Subcutaneous abdominal adipose tissue (tissue), 5 donors: ENCODE measurements around the gene FMNL3.

Experiments used
- H3K27ac ChIP-seq: one replicate; pipeline ENCODE4 v1.7.0; 2013; ENCODE audit warnings: low read depth, mild to moderate bottlenecking, inconsistent platforms, low read length, moderate library complexity
- H3K27me3 ChIP-seq, 5 donors: one replicate each; pipeline ENCODE4 v1.7.0; 2013; ENCODE audit warnings: low read length in 5 of 5, inconsistent platforms in 1 of 5; ENCODE audit not compliant: control insufficient read depth in 5 of 5, insufficient read depth in 4 of 5
- H3K36me3 ChIP-seq, 5 donors: one replicate each; pipeline ENCODE4 v1.7.0; 2013; ENCODE audit warnings: low read length in 5 of 5; ENCODE audit not compliant: control insufficient read depth in 5 of 5, insufficient read depth in 5 of 5
- H3K4me1 ChIP-seq, 5 donors: one replicate each; pipeline ENCODE4 v1.7.0; 2013; ENCODE audit warnings: low read length in 5 of 5, mild to moderate bottlenecking in 3 of 5, moderate library complexity in 1 of 5; ENCODE audit not compliant: control insufficient read depth in 5 of 5, insufficient read depth in 5 of 5
- H3K4me3 ChIP-seq, 5 donors: one replicate each; pipeline ENCODE4 v1.7.0; 2013; ENCODE audit warnings: low read length in 5 of 5, low read depth in 1 of 5
- H3K9ac ChIP-seq, 5 donors: one replicate each; pipeline ENCODE4 v1.7.0; 2013; ENCODE audit warnings: low read length in 5 of 5, mild to moderate bottlenecking in 4 of 5, moderate library complexity in 3 of 5
- H3K9me3 ChIP-seq, 5 donors: one replicate each; pipeline ENCODE4 v1.7.0; 2013; ENCODE audit warnings: low read length in 5 of 5; ENCODE audit not compliant: control insufficient read depth in 5 of 5
- donor health status: healthy.
- donor health status: healthy.
- donor health status: healthy.
- donor health status: healthy.
- donor health status: healthy.

FMNL3 gene, protein sequence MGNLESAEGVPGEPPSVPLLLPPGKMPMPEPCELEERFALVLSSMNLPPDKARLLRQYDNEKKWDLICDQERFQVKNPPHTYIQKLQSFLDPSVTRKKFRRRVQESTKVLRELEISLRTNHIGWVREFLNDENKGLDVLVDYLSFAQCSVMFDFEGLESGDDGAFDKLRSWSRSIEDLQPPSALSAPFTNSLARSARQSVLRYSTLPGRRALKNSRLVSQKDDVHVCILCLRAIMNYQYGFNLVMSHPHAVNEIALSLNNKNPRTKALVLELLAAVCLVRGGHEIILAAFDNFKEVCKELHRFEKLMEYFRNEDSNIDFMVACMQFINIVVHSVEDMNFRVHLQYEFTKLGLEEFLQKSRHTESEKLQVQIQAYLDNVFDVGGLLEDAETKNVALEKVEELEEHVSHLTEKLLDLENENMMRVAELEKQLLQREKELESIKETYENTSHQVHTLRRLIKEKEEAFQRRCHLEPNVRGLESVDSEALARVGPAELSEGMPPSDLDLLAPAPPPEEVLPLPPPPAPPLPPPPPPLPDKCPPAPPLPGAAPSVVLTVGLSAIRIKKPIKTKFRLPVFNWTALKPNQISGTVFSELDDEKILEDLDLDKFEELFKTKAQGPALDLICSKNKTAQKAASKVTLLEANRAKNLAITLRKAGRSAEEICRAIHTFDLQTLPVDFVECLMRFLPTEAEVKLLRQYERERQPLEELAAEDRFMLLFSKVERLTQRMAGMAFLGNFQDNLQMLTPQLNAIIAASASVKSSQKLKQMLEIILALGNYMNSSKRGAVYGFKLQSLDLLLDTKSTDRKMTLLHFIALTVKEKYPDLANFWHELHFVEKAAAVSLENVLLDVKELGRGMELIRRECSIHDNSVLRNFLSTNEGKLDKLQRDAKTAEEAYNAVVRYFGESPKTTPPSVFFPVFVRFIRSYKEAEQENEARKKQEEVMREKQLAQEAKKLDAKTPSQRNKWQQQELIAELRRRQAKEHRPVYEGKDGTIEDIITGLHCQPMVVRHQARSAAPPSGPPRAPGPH

DNA sequence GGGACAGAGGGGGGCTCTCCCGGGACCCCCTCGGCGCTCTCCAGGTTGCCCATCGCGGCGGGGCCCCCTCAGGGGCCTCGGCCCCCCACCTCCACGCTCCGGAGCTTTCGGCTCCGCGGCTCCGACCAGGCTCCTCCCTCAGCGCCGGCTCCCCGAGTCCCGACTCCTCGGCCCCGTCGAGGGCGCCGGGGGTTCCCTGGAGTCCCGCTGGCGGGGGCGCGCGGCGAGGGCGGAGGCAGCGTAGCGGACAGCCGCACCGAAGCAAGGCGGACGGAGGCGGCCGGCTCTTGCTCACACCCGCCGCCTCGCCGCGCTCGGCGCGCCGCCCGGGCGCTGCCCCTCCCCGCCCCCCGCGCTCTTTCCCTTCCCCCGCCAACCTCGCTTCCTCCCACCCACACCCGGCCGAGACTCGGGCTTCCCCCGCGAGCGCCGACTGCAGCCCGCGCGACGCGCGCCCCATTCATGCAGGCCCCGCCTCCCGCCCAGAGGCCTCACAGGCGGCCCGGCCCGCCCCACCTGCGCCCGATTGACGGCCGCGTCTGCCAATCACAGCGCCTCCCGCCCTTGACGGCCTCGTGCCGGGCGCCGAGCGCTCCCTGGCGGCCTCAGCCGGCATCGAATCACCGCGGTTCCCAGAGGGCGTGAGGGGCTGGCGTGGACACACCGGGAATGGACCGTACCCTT lies at the start of gene FMNL3:
Gene FMNL3, minus strand, starts transcription at position 278 of the 684 bp plus-strand sequence. Its CDS starts 225 bp downstream, at position 53.
- Histone ChIP-seq H3K36me3 (no peaks in the 10 kb centered on the region), H3K4me1 (peaks cover 12 to 40% (median 29%) of the 10 kb centered on the region in 5 donors), H3K9me3 (no peaks in the 10 kb centered on the region), H3K27me3 (peaks cover 0 to 3% (median 2%) of the 10 kb centered on the region in 5 donors), H3K4me3 (peak within 1 kb of the TSS; percentile 62 to 79 (median 74)), H3K27ac (peak within 1 kb of the TSS; percentile 86), H3K9ac (peak within 1 kb of the TSS in 4 of 5 donors; percentile 68 to 83 (median 74))

DNA sequence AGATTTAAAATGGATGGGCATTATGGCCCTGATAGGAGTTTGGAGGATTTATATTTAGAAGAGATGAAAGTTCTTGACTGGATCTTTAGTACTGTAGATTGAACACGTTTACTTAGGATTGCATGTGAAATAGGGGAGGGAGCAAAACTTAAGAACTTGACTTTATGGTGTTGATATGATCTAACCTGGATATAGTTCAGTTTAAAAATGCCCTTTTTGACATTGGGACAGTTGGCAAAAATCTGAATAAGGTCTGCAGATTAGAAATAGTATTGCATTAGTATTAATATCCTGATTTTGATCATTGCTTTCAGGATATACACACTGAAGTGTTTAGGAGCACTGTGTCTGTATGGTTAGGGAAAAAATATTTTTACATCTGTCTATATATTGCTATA lies 43.8 kb upstream of the FMNL3 start:
- Histone ChIP-seq H3K4me1 (peaks cover 0 to 55% (median 40%) of the 10 kb centered on the region in 5 donors), H3K27me3 (no peaks in the 10 kb centered on the region), H3K4me3 (no peak overlapping the region), H3K36me3 (peaks cover 27 to 41% (median 34%) of the 10 kb centered on the region in 5 donors), H3K27ac (no peak overlapping the region), H3K9ac (peak overlapping the region in 3 of 5 donors; percentile 1 to 21 (median 7)), H3K9me3 (no peaks in the 10 kb centered on the region)

DNA sequence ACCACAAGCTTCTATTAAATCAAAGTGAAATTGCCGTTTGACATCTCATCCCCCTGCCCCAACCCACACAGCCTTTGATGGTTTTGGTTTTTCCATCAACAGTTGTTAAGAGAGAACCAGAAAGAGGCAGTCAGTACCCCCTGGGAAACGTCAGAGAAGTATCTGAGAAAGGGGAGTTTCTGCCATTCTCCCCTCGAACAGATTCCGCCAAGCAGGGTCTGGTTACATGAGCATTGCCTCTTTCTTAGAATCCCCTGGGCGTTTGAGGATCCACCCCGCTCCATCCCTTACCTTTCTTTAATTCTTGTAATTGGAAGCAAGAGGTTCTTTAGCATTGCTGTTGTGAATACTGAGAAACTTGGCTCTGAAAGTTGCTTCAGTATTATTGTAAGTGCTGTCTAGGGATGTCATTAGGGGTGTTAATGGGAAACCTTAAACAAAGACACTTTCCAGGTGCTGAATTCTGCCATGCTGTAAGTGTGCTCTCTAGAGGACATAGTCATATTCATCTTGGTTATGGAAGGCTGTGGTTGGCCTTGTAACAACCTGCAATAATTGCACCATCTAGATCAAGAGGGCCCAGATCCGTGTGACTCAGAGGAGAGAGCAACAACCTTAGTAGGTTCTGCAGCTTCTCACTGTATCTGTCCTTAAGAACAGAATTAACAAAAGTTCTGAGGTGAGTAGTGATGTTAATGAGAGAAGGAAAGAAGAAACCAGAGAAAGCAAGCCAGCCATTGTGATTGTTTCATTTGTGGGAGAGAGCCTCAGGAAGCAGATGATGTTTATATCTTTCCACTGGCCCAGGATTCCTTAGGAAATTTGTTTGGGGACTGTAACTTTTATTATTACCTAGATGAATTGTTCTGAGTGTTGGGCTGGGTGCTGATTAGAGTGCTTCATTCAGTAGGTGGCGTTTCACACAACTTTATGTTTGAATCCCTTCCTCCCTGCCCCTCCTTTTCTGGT lies 43.1 kb upstream of the FMNL3 start:
- Histone ChIP-seq H3K4me3 (no peak overlapping the region), H3K27ac (no peak overlapping the region), H3K4me1 (peaks cover 0 to 62% (median 40%) of the 10 kb centered on the region in 5 donors), H3K9ac (peak overlapping the region in 3 of 5 donors; percentile 1 to 38 (median 21)), H3K9me3 (no peaks in the 10 kb centered on the region), H3K36me3 (peaks cover 24 to 34% (median 27%) of the 10 kb centered on the region in 5 donors), H3K27me3 (no peaks in the 10 kb centered on the region)

DNA sequence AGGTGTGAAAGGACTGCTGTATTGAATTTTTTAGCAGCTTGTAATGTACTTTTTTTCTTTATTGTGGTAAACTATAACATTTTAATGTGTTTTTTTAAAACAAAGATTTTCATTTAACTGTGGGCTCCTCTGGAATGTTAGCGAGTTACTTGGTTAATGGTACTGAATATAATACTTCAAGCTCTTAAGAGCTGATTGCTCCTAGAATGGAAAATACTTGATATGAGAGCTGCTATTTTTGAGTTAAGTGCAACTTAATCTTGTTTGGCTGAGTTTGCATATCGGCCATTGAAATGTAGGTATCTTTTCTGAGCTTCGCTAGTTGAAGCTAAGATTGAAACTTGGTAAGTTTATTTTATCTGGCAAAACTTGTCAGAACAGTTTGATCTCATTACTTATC lies 41.6 kb upstream of the FMNL3 start:
- Histone ChIP-seq H3K4me3 (no peak overlapping the region), H3K4me1 (peaks cover 0 to 69% (median 51%) of the 10 kb centered on the region in 5 donors), H3K9me3 (no peaks in the 10 kb centered on the region), H3K27ac (no peak overlapping the region), H3K9ac (peak overlapping the region in 1 of 5 donors; percentile 4), H3K36me3 (peaks cover 14 to 19% (median 19%) of the 10 kb centered on the region in 5 donors), H3K27me3 (no peaks in the 10 kb centered on the region)

DNA sequence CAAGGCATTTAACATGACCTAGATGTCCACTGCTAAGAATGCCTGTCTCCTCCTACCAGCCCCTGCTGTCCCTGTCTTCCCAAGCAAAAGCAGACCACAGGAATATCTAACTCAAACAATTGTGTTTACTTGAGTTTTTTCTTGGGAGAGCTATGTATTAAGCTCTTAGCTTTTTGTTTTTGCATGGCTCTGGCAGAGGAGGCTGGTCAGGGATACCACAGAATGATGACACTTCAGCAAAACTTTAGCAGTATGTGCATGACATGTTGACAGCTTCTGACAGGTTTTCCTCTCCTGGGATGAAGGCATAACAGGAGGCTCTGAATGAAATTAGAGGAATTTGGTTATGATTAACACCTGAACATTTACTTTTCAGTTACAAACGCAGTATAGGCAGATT lies 41.1 kb upstream of the FMNL3 start:
- Histone ChIP-seq H3K4me1 (peaks cover 0 to 71% (median 56%) of the 10 kb centered on the region in 5 donors), H3K36me3 (peaks cover 9 to 14% (median 14%) of the 10 kb centered on the region in 5 donors), H3K4me3 (no peak overlapping the region)

DNA sequence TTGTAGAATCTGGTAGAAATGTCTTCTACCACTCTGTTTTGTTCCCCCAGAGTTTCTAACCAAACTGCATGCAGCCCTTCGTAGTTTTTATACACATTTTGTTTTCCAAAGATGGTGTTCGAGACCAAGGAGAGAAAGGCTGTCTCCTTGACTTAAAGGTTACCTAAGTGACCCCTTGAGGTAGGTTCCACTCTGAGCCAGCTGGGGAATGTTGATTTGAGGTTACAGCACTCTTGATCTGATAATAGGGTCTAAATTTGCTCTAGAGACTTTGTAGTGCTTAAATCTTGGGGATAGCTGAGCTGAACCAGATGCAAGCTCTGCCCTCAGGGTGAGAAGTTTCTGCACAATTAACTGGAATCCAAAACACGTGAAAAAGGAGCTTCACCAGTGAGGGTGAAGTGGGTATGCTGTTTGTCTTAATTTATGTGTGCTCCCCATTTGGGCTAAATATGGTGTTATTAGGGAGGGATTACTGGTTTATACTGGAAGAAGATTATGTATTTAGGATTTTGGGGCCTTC lies 37.2 kb upstream of the FMNL3 start:
- Histone ChIP-seq H3K27ac (peak overlapping the region; percentile 3), H3K9me3 (no peaks in the 10 kb centered on the region), H3K4me3 (no peak overlapping the region), H3K27me3 (no peaks in the 10 kb centered on the region), H3K36me3 (peaks cover 0 to 6% (median 2%) of the 10 kb centered on the region in 5 donors), H3K4me1 (peaks cover 0 to 59% (median 49%) of the 10 kb centered on the region in 5 donors), H3K9ac (peak overlapping the region in 3 of 5 donors; percentile 33 to 52 (median 41))

More for the DNA sequence above, 41.1 kb upstream of the FMNL3 start:
- Histone ChIP-seq H3K9me3 (no peaks in the 10 kb centered on the region), H3K27ac (no peak overlapping the region), H3K27me3 (no peaks in the 10 kb centered on the region), H3K9ac (peak overlapping the region in 1 of 5 donors; percentile 8)

DNA sequence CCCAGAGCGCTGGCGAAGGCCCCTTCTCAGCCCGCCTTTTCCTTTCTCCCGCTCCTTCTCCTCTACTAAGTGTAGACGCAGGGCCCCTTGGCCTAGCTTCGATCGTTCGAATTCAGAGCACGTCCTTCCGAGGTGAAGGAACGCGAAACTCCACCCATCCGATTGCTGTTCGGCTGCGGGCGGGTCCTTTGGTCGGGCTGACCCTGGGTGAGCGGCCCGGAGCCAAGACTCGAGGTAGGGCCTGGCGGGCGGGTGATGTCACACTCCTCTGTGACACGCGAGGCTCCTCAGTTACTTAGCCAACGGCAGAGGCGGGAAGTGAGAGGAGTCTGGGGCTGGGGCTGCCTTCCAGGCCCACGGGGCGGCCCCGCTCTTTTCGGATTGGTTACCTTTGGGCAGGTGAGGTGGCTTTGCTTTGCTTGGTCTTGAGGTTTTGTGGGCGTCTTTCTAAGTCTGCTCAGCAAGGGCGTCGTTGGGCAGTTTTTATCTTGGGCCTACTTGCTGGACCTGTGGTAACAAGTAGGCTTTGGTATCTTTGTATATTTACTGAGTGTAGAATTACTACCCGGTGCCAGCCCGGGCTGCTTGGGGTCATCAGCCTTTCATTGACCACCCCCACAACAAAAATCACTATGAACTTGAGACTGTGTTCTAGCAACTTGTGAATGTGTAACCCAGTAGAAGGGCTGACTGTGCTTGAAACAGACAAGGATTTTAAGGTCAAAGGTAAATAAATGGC lies 34.8 kb upstream of the FMNL3 start:
- H3K9ac ChIP-seq: peak overlapping the region; percentile 71 to 97 (median 97)
- H3K4me1 ChIP-seq: peaks cover 0 to 44% (median 39%) of the 10 kb centered on the region in 5 donors
- H3K36me3 ChIP-seq: peaks cover 0 to 2% (median 0%) of the 10 kb centered on the region in 5 donors
- H3K4me3 ChIP-seq: peak overlapping the region; percentile 66 to 100 (median 98)
- H3K9me3 ChIP-seq: no peaks in the 10 kb centered on the region
- H3K27me3 ChIP-seq: no peaks in the 10 kb centered on the region
- peak overlapping the region; percentile 98 for H3K27ac ChIP-seq
